Tibial nerve (tissue), 4 donors: ENCODE data around the gene CARD14.
"Not testable (repeated sequence)": the region's sequence is repeated elsewhere in the genome, so short reads cannot be mapped to it uniquely, and the experiment has no call there.

Experiments used
- EP300 ChIP-seq, 2 donors: sonication (generic); formaldehyde crosslinking; IDR thresholded peaks; one replicate each; pipeline ENCODE4 v1.6.1; 2017; ENCODE audit warnings: antibody characterized with exemption in 2 of 2, mild to moderate bottlenecking in 1 of 2
- POLR2A ChIP-seq, 2 donors: fragments of 450-650 bp; IDR thresholded peaks; one replicate each; pipeline ENCODE4 v1.6.1; 2017; ENCODE audit warnings: antibody characterized with exemption in 2 of 2, mild to moderate bottlenecking in 2 of 2, moderate library complexity in 2 of 2
- TF ChIP-seq, protein P1 (sequence below), 5 experiments: fragments of 200-600 bp in 3 of 5; fragments of 450-650 bp in 2 of 5; sonication (generic) in 3 of 5; IDR thresholded peaks; one replicate each; pipeline ENCODE4 v1.5.1; 2016 to 2019; ENCODE audit warnings: antibody characterized with exemption in 5 of 5, mild to moderate bottlenecking in 3 of 5, moderate library complexity in 2 of 5

DNA sequence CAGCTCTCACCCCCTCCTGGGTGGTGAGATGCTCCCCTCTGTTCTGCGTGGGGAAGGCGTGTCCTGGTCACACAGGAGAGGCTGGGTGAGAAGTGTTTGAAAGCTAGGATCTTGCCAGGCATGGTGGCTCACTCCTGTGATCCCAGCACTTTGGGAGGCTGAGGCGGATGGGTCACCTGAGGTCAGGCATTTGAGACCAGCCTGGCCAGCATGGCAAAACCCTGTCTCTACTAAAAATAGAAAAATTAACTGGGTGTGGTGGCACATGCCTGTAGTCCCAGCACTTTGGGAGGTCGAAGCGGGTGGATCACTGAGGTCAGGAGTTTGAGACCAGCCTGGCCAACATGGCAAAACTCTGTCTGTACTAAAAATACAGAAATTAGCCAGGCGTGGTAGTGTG lies 74.6 kb downstream of the CARD14 start:
- TF ChIP-seq, protein P1, sequence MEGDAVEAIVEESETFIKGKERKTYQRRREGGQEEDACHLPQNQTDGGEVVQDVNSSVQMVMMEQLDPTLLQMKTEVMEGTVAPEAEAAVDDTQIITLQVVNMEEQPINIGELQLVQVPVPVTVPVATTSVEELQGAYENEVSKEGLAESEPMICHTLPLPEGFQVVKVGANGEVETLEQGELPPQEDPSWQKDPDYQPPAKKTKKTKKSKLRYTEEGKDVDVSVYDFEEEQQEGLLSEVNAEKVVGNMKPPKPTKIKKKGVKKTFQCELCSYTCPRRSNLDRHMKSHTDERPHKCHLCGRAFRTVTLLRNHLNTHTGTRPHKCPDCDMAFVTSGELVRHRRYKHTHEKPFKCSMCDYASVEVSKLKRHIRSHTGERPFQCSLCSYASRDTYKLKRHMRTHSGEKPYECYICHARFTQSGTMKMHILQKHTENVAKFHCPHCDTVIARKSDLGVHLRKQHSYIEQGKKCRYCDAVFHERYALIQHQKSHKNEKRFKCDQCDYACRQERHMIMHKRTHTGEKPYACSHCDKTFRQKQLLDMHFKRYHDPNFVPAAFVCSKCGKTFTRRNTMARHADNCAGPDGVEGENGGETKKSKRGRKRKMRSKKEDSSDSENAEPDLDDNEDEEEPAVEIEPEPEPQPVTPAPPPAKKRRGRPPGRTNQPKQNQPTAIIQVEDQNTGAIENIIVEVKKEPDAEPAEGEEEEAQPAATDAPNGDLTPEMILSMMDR (IDR thresholded peaks at IDR 0.05), result not testable (repeated sequence)
- not testable (repeated sequence) for TF ChIP-seq POLR2A, EP300 (IDR thresholded peaks at IDR 0.05)
